H1 (cell line): ENCODE results near the gene RGL1. TPM values are rescaled to one million over a fixed set of nuclear protein-coding genes. Genes with fewer than 3 reads are reported as not detected.

Experiments
- CBX8 ChIP-seq: fragments of 300-800, 300-1000 bp; sonication (generic); IDR thresholded peaks from 2 replicates; pipeline ENCODE4 v1.7.1; 2016; ENCODE audit warnings: low read depth, low read length, borderline replicate concordance
- CHD1 ChIP-seq: IDR thresholded peaks from 2 replicates; pipeline ENCODE4 v1.6.1; 2012; ENCODE audit warnings: low read depth, low read length, improper control_type of control experiment
- CHD2 ChIP-seq: IDR thresholded peaks from 2 replicates; pipeline ENCODE4 v1.6.1; 2012; ENCODE audit warnings: low read length, improper control_type of control experiment
- CREB1 ChIP-seq: IDR thresholded peaks from 2 replicates; pipeline ENCODE4 v1.6.1; 2012; ENCODE audit warnings: inconsistent platforms
- KDM5A ChIP-seq: fragments of 200-600 bp; IDR thresholded peaks from 2 replicates; pipeline ENCODE4 v1.7.1; 2012; ENCODE audit warnings: mild to moderate bottlenecking, low read length, inconsistent platforms, mixed read lengths
- SIRT6 ChIP-seq: IDR thresholded peaks from one replicate; pipeline ENCODE4 v1.7.1; 2012; ENCODE audit warnings: low read length, inconsistent platforms
- ZNF274 ChIP-seq: IDR thresholded peaks from 2 replicates; pipeline ENCODE4 v1.7.0; 2012; ENCODE audit warnings: low read length, borderline replicate concordance; ENCODE audit errors: extremely low read depth
- polyA plus RNA-seq, 7 experiments: library from polyadenylated mRNA; depleted of rRNA in 3 of 7; stranded (reverse) in 5 of 7; unstranded in 2 of 7; fragments of >200 nt in 5 of 7; fragments of 200-250 nt in 2 of 7; gene quantifications; 1 replicate in 5 of 7; 2 replicates in 1 of 7; 4 replicates in 1 of 7; pipeline versions ENCODE4 v1.2.1 to v1.2.3, GENCODE V29; 2011 to 2013; ENCODE audit warnings: missing spikeins in 2 of 7, mixed read lengths in 2 of 7
- total RNA-seq: library from RNA; stranded (reverse); fragmentation: NEBNext Ultra II Directional; extraction: Animal tissue kit (Norgen Biotek cat#: 25700); gene quantifications from 2 replicates; pipeline ENCODE4 v1.2.1, GENCODE V29; 2021
- TF ChIP-seq, protein P1 (sequence below): IDR thresholded peaks from 2 replicates; pipeline ENCODE4 v1.6.1; 2012; ENCODE audit warnings: inconsistent platforms

RGL1 gene
- total and polyA plus RNA-seq, 2 of the 8 experiments (the other 6 are each of a cell fraction or from before 2014, with no cell fraction given), result 0.98 to 2.4 TPM

GRCh38 chr1:183862967-183863366 lies 58.0 kb downstream of the RGL1 start (continued):
- no peak for TF ChIP-seq CREB1
- TF ChIP-seq CBX8, result no peak
- no peak for TF ChIP-seq ZNF274
- TF ChIP-seq, protein P1, sequence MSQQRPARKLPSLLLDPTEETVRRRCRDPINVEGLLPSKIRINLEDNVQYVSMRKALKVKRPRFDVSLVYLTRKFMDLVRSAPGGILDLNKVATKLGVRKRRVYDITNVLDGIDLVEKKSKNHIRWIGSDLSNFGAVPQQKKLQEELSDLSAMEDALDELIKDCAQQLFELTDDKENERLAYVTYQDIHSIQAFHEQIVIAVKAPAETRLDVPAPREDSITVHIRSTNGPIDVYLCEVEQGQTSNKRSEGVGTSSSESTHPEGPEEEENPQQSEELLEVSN, result no peak
- TF ChIP-seq KDM5A, result no peak
- TF ChIP-seq CHD1, result no peak
- TF ChIP-seq SIRT6, result no peak
- TF ChIP-seq CHD2, result no peak
